Caki2 (cell line): Measurements from ENCODE around the gene EEFSEC. TPM values are rescaled to one million over a fixed set of nuclear protein-coding genes. Genes with fewer than 3 reads are reported as not detected.

Source experiments
- DNase-seq: peaks from one replicate; pipeline ENCODE4 v3.0.0-alpha.2; 2015; ENCODE audit warnings: low read depth
- in situ Hi-C: cut with HindIII; loops from 2 replicates; pipeline ENCODE4 v1.10.0; 2016; ENCODE audit warnings: low sequenced_read_pairs, low pct_unique_long_range_greater_than_20kb, mixed read lengths
- total RNA-seq: library from RNA; depleted of rRNA; stranded (reverse); fragments of >200 nt; shearing (Covaris generic); gene quantifications from 2 replicates; pipeline ENCODE4 v1.2.3, GENCODE V29; 2014; ENCODE audit warnings: low replicate concordance

Gene EEFSEC
- total RNA-seq, 1 experiment from 2014 or later = 10.3 TPM

DNA sequence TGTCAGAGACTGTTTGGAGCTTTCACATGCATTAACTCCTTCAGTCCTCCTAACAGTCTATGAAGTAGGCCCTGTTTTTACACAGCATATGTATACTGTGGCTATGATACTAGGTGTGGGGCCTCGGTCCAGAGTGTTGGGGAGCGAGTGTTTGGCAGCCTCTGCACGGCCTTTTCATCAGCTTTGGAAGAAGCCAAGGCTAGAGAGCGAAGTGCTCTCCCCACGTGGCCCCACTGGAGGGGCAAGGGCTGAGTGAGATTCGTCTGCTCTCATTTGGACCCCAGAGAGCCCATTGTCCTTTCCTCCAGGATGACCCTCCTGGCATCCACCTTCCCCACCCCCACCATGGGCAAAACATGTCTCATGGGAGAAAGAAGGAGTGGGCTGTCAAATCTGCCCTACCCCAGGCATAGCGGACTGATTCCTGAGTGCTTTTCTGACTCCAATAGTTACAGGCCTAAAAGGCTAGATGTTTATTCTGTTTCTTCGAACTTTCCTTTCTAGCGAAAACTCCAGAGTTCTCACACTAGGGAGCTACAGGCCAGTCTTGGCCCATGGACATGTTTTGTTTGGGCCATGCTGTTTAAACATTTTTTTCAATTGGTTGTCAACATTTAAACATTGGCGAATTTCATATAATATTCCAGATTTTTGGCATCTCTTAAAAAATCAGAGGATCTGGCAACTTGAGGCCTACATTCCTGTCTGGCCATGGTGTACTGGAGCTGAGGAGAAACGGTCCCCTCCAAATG, 76.0 kb downstream of the EEFSEC start:
- DNase-seq = no peak
- in situ Hi-C loops = no loop called here

GRCh38 chr3:128231606-128232005, 78.3 kb downstream of the EEFSEC start:
- DNase-seq = no peak
- in situ Hi-C loops = no loop called here

GRCh38 chr3:128232376-128233178, 79.3 kb downstream of the EEFSEC start:
- in situ Hi-C loops = no loop called here
- DNase-seq = no peak

DNA sequence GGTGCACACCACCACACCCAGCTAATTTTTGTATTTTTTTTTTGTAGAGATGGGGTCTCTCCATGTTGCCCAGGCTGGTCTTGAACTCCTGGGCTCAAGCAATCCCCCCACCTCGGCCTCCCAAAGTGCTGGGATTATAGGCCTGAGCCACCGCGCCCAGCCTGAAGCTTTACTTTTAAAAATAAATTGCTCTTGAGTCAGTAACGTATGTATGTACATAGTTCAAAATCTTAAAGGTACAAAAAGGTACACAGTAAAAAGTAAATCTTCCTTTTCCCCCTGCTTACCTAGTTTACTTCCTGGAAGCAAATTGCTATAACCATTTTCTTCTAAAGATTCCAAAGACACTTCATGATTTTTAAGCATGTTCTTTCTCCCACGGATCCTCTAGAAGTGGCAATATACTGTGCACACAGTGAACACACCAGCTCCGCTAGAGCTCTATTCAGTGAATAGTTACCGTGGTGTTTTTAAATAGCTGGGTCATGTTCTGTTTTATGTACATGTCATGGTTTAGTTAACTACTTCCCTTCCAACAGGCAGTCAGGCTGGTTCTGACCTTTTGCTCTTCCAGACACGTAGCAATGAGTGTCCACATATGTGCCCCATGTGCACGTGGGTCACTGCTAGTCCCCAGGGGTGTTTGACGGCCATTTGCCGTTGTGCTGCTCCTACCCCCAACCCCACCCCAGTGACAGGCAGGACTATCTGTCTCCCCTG, 82.1 kb downstream of the EEFSEC start:
- DNase-seq = no peak
- in situ Hi-C loops = no loop called here

- no peak for DNase-seq
- in situ Hi-C loops = no loop called here
These were observed 83.4 kb downstream of the EEFSEC start for GRCh38 chr3:128236657-128237056.

DNA sequence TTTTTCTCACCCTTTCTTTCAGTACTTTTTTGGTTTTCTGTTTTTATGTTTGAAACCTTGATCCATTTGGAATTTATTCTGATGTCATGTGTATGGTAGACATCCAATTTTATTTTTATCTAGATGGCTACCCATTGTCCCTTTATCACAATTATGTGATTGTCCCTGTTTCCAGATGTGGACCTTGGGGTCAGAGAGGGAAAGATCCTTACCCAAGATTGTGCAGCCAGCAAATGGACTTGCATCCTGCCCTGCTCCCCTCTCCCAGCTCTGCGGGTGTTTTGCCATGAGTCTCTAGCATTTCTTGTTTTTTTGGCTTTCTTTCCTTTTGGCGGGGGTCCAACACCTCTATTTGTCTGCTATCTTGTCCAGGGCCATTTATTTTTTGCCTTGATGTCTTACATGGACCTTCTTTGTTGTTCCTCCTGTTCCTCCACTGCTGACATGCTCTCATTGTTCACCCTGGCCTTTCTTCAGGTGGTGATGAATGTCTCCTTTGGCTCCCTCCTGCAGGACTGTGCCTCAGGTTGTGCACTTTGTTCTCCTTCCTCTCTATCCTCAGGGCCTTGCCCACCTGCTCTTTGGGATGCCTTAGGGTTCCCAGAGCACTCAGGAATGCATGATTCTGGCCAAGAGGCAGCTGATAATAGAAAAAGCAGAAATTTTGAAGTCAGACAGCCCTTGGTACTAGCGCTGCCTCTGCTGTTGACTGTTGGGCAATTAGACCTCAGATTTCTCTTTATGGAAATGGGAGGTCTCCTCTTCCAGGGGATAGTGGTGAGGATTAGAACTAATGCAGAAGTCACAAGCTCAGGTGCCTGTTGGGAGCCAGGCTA, 84.3 kb downstream of the EEFSEC start:
- DNase-seq = no peak
- in situ Hi-C loops = no loop called here

DNA sequence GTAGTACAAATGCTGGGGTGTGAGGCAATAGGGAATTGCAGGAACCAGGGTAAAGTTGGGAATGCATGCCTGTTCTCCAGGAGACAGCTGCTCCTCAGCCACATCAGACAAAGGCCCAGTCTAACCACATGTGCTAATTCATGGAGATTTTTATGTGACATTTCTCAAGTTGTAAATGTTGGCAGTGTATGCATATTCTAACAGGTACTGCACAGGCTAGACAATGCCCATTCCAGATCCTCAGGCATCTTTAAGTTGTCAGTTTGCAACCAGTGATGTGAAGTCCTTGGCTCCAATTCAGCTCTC, 84.9 kb downstream of the EEFSEC start:
- in situ Hi-C loops = no loop called here
- no peak for DNase-seq

DNA sequence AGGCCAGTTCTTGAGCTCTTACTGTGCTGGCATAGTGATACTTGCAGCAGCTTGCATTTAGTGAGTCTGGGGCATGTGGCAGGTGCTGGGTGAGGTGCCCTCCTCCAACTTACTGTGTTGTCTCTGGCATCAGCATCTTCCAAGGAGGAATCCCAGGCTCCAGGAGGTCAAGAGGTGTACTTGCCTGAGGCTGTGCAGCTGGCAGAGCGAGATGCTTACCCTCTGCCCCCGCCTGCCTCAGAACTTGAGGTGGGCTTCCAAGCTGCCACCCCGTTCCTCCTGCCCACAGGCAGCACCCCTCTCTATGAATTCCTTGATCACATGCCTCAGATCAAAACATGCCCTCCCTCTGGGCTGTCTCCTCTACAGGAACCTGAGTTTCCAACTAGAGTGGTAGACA, 86.0 kb downstream of the EEFSEC start:
- DNase-seq = no peak
- in situ Hi-C loops = no loop called here

DNA sequence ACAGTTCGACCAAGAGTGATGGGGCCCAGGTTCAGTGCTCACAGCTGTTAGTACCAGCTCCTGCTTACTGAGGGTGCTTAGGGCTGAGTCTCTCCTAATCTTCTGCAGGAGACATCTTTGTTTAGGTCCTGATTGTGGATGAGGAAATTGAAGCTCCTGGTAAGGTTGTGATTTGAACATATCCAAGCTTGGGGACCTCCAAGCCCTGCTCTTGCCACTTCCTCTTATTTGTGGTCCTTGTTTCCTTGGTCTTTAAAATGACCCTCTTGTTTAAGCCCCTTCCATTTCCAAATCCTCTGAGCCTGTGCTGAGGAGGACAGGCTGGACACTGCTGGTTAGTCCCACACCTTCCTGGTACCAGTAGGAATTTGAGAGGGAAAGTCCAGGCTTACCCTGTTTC, 87.0 kb downstream of the EEFSEC start:
- no peak for DNase-seq
- in situ Hi-C loops = no loop called here

GRCh38 chr3:128241741-128242140, 88.5 kb downstream of the EEFSEC start:
- DNase-seq = no peak
- in situ Hi-C loops = no loop called here

- DNase-seq = no peak
- in situ Hi-C loops = no loop called here
These were observed 89.7 kb downstream of the EEFSEC start for GRCh38 chr3:128242818-128243601.

GRCh38 chr3:128243602-128244504, 90.6 kb downstream of the EEFSEC start:
- DNase-seq = no peak
- in situ Hi-C loops = no loop called here

- in situ Hi-C loops = no loop called here
- DNase-seq = no peak
These were observed 92.2 kb downstream of the EEFSEC start for GRCh38 chr3:128245460-128245859.

- DNase-seq = no peak
- in situ Hi-C loops = no loop called here
These were observed 94.6 kb downstream of the EEFSEC start for GRCh38 chr3:128247666-128248409.

- no peak for DNase-seq
- in situ Hi-C loops = no loop called here
These were observed 98.8 kb downstream of the EEFSEC start for GRCh38 chr3:128252083-128252482.

DNA sequence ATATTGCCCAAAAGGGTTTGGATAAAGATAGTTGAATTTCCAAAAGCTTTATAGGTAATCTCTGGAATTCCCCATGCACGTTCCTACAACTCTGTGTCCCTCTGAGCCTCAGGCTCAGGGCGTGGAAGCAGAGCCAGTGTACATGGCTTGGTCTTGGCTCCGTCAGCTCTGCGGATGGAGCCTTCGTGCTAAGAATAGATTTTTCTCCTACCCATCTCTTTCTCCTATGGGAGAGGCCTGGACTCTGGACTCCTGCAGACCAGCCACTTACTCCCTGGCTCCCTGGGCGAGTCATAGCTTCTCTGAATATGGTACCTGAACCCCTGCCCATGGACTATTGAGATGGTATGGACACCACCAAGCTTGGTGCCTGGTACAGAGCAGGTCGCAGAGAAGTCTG, 99.9 kb downstream of the EEFSEC start:
- no peak for DNase-seq
- in situ Hi-C loops = no loop called here
